Astrocyte (in vitro differentiated cells and primary cell): Measurements from ENCODE around the gene ATP5IF1.

Experiments
- EZH2 ChIP-seq: IDR thresholded peaks from 2 replicates; pipeline ENCODE4 v1.6.1; 2012; ENCODE audit warnings: mild to moderate bottlenecking, low read length, inconsistent platforms; ENCODE audit not compliant: insufficient read depth
- TF ChIP-seq, protein P1 (sequence below): IDR thresholded peaks from 2 replicates; pipeline ENCODE4 v1.5.1; 2011; ENCODE audit warnings: low read depth, mild to moderate bottlenecking, inconsistent platforms, low read length, moderate library complexity; ENCODE audit not compliant: insufficient read depth

DNA sequence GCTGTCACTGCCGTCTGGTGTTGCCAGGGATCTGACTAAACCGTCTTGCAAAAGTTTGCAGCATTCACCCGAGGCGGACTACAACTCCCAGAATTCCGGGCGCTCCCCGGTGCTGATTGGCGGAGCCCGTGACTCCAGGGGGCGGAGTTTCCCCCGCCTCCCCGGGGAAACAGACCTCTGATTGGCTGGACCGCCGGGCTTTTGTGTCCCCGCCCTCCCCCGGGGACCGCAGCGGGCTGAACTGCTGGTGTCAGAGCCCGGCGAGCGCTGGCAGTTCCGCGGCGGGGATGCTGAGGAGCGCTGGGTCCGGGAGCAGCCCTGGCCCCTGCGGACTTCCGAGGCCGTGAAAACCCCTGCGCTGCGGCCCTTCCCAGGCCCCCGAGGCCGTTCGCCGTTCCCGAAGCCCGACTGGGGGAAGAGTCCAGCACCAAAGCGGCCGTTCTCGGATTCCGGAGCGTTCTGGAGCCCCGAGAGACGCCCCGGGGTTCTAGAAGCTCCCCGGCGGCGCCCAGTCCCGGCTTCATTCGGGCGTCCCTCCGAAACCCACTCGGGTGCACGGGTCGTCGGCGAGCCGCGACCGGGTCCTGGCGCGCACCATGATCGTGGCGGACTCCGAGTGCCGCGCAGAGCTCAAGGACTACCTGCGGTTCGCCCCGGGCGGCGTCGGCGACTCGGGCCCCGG lies 23.5 kb downstream of the ATP5IF1 start, which contains the start of gene SESN2:
- TF ChIP-seq, protein P1, sequence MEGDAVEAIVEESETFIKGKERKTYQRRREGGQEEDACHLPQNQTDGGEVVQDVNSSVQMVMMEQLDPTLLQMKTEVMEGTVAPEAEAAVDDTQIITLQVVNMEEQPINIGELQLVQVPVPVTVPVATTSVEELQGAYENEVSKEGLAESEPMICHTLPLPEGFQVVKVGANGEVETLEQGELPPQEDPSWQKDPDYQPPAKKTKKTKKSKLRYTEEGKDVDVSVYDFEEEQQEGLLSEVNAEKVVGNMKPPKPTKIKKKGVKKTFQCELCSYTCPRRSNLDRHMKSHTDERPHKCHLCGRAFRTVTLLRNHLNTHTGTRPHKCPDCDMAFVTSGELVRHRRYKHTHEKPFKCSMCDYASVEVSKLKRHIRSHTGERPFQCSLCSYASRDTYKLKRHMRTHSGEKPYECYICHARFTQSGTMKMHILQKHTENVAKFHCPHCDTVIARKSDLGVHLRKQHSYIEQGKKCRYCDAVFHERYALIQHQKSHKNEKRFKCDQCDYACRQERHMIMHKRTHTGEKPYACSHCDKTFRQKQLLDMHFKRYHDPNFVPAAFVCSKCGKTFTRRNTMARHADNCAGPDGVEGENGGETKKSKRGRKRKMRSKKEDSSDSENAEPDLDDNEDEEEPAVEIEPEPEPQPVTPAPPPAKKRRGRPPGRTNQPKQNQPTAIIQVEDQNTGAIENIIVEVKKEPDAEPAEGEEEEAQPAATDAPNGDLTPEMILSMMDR, result no peak
- no peak for TF ChIP-seq EZH2
